GM12878 (cell line): ENCODE measurements around the gene PLEKHM3.

Experiments
- ASH2L ChIP-seq: fragments of 300-600, 200-600 bp; sonication (generic); IDR thresholded peaks from 2 replicates; pipeline ENCODE4 v1.6.1; 2017; ENCODE audit warnings: low read depth, mild to moderate bottlenecking, borderline replicate concordance
- CBFB ChIP-seq: IDR thresholded peaks from 2 replicates; pipeline ENCODE4 v1.6.1; 2016; ENCODE audit warnings: antibody characterized with exemption, low read depth
- EP300 ChIP-seq, 2 experiments: fragments of 150-350 bp in 1 of 2; IDR thresholded peaks; 2 replicates each; pipeline ENCODE4 v1.6.1; 2011 to 2012; ENCODE audit warnings: low read depth in 2 of 2, low read length in 2 of 2, borderline replicate concordance in 1 of 2, improper control_type of control experiment in 1 of 2, inconsistent platforms in 1 of 2; ENCODE audit not compliant: control insufficient read depth in 1 of 2
- KDM1A ChIP-seq: fragments of 200-600 bp; sonication (generic); IDR thresholded peaks from 2 replicates; pipeline ENCODE4 v1.6.1; 2016; ENCODE audit warnings: borderline replicate concordance
- NR2C2 ChIP-seq: IDR thresholded peaks from 2 replicates; pipeline ENCODE4 v1.6.1; 2011; ENCODE audit warnings: borderline replicate concordance, low read depth; ENCODE audit not compliant: control insufficient read depth, insufficient read length
- POLR2AphosphoS5 ChIP-seq: IDR thresholded peaks from 2 replicates; pipeline ENCODE4 v1.6.1; 2011; ENCODE audit warnings: mild to moderate bottlenecking, low read length, inconsistent platforms
- TCF12 ChIP-seq: IDR thresholded peaks from 2 replicates; pipeline ENCODE4 v1.6.1; 2011; ENCODE audit warnings: low read depth, mild to moderate bottlenecking, low read length
- TF ChIP-seq, protein P1 (sequence below): IDR thresholded peaks from 2 replicates; pipeline ENCODE4 v1.6.1; 2012; ENCODE audit warnings: low read depth, low read length, improper control_type of control experiment

DNA sequence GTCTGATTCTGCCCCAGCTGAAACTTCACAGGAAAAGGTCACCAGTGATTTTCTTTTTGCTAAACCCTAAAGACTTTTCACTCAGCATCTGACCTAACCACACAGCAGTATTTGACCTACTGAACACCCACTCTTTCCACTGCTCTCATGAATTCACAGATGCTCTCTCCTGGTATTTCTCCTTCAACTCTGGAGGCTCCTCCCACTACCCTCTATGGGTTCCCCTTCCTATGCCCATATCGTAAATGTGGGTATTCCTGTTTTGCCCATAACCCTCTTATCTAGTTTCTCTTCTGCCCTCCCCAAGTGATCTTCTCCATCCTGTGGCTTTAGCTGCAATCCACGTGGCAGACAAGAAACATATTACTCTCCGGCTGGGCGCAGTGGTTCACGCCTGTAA, 7.6 kb downstream of the PLEKHM3 start:
- TF ChIP-seq ASH2L (no peak), CBFB (no peak), TCF12 (no peak), NR2C2 (no peak), POLR2AphosphoS5 (no peak), KDM1A (no peak), EP300 (IDR thresholded peaks at IDR 0.05; ENCODE audit: borderline replicate concordance in 1 of 2, control insufficient read depth in 1 of 2, low read depth in 2 of 2, low read length in 2 of 2) (no peak)
- TF ChIP-seq, protein P1, sequence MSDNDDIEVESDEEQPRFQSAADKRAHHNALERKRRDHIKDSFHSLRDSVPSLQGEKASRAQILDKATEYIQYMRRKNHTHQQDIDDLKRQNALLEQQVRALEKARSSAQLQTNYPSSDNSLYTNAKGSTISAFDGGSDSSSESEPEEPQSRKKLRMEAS: no peak
